ENCODE results near the gene ZNF598.

DNA sequence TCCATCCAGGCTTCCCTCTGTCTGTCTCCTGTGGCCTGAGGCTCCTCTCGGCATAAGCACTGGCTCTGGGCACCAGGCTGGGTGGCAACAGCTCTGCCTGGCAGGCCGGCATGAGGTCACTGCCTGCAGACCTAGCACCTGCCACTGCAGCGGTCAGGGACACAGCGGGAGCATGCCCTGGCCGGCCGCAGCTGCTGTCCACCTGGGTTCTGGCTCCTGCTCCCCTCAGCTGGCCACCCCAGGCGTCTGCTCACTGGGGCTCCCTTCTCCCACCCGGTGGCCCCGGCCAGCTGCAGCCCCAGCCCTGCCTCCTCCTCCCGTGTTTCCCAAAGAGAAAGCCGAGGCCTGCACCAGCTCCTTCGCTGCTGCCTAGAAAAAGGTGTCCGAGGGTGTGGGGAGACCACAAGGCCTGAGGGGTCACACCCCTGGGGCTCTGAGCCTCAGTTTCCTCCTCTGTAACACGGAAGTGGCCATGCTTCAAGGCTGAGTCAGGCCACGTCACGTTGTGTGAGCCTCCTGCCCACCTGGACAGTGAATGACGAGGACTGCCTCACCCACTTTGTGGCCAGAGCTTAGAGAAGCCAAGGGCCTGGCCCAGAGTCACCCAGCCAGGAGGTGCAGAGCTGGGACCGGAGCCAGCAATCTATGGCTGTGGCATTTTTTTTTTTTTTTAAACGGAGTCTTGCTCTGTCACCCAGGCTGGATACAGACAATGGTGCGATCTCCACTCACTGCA is 31.3 kb upstream of the ZNF598 start:
- TF ChIP-seq, protein P1, sequence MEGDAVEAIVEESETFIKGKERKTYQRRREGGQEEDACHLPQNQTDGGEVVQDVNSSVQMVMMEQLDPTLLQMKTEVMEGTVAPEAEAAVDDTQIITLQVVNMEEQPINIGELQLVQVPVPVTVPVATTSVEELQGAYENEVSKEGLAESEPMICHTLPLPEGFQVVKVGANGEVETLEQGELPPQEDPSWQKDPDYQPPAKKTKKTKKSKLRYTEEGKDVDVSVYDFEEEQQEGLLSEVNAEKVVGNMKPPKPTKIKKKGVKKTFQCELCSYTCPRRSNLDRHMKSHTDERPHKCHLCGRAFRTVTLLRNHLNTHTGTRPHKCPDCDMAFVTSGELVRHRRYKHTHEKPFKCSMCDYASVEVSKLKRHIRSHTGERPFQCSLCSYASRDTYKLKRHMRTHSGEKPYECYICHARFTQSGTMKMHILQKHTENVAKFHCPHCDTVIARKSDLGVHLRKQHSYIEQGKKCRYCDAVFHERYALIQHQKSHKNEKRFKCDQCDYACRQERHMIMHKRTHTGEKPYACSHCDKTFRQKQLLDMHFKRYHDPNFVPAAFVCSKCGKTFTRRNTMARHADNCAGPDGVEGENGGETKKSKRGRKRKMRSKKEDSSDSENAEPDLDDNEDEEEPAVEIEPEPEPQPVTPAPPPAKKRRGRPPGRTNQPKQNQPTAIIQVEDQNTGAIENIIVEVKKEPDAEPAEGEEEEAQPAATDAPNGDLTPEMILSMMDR (IDR thresholded peaks at IDR 0.05) = no peak
- TF ChIP-seq SMC3 (IDR thresholded peaks at IDR 0.05; ENCODE audit: low read depth, low read length) (no peak), TAF1 (IDR thresholded peaks at IDR 0.05; ENCODE audit: borderline replicate concordance, low read depth, low read length) (no peak), SIN3A (IDR thresholded peaks at IDR 0.05; ENCODE audit: borderline replicate concordance, low read depth, low read length) (no peak), EZH2phosphoT487 (IDR thresholded peaks at IDR 0.05; ENCODE audit: borderline replicate concordance, low read depth) (no peak)

All from SK-N-SH (cell line).